Ishikawa (cell line): ENCODE measurements around the gene PAK5.

Source experiments
- CEBPB ChIP-seq: IDR thresholded peaks from 2 replicates; pipeline ENCODE4 v1.6.1; 2012
- CREB1 ChIP-seq: IDR thresholded peaks from 2 replicates; pipeline ENCODE4 v1.6.1; 2012; ENCODE audit warnings: low read depth
- EGR1 ChIP-seq: IDR thresholded peaks from 2 replicates; pipeline ENCODE4 v1.6.1; 2012
- EP300 ChIP-seq: IDR thresholded peaks from 2 replicates; pipeline ENCODE4 v1.6.1; 2012; ENCODE audit warnings: borderline replicate concordance
- FOXM1 ChIP-seq: IDR thresholded peaks from 2 replicates; pipeline ENCODE4 v1.6.1; 2012; ENCODE audit warnings: low read depth, borderline replicate concordance
- NFIC ChIP-seq: IDR thresholded peaks from 2 replicates; pipeline ENCODE4 v1.6.1; 2012
- RAD21 ChIP-seq: IDR thresholded peaks from 2 replicates; pipeline ENCODE4 v1.6.1; 2012; ENCODE audit warnings: low read depth
- TAF1 ChIP-seq: IDR thresholded peaks from 2 replicates; pipeline ENCODE4 v1.6.1; 2012; ENCODE audit warnings: low read depth, mild to moderate bottlenecking
- TCF12 ChIP-seq: IDR thresholded peaks from 2 replicates; pipeline ENCODE4 v1.6.1; 2012; ENCODE audit warnings: low read depth
- TEAD4 ChIP-seq: IDR thresholded peaks from 2 replicates; pipeline ENCODE4 v1.6.1; 2012
- USF1 ChIP-seq: IDR thresholded peaks from 2 replicates; pipeline ENCODE4 v1.6.1; 2012
- YY1 ChIP-seq: IDR thresholded peaks from 2 replicates; pipeline ENCODE4 v1.6.1; 2012; ENCODE audit warnings: low read depth
- ZBTB7A ChIP-seq: IDR thresholded peaks from 2 replicates; pipeline ENCODE4 v1.6.1; 2012; ENCODE audit warnings: low read depth
- TF ChIP-seq, protein P1 (sequence below): IDR thresholded peaks from 2 replicates; pipeline ENCODE4 v1.6.1; 2012; ENCODE audit warnings: low read depth, mild to moderate bottlenecking
- TF ChIP-seq, protein P2 (sequence below): IDR thresholded peaks from 2 replicates; pipeline ENCODE4 v1.6.1; 2012

Gene PAK5

DNA sequence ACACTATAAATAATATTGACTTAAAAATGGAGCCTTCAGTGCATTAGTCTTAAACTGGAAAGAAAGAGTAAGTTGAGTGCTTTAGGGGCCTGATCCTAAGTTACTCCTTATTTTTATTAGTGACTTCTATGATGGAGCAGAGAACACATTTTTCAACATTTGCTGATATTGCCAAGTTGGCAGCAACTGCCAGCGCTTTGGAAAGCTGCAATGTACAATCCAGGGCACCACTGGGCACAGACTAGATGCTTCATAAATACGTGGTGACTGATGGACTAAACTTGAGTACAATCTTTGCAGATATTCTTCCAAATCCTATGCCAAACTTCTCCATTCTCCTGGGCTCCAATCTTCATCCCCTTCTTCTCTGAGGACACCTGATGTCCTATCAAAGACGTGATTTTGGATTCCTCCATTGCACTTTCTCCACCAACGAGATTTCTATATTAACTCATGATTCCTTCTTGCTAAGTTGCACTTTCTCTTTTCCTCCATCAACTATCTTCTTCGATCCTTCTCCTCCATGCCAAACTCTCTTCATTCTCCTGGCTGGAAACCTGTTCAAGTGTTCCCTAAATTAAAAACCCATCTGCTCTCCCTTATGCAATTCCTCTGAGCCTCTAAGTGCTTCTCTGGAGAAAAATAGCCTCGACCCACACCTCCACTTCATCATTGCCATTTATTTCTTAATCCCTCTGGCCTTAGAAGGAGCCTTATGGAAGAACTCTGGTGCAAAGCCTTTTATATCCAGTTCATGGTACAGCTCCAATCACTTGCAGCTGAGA is 28.5 kb upstream of the PAK5 start:
- no peak for TF ChIP-seq EGR1
- no peak for TF ChIP-seq CEBPB
- TF ChIP-seq NFIC: no peak
- TF ChIP-seq CREB1: no peak
- no peak for TF ChIP-seq RAD21
- TF ChIP-seq, protein P1, sequence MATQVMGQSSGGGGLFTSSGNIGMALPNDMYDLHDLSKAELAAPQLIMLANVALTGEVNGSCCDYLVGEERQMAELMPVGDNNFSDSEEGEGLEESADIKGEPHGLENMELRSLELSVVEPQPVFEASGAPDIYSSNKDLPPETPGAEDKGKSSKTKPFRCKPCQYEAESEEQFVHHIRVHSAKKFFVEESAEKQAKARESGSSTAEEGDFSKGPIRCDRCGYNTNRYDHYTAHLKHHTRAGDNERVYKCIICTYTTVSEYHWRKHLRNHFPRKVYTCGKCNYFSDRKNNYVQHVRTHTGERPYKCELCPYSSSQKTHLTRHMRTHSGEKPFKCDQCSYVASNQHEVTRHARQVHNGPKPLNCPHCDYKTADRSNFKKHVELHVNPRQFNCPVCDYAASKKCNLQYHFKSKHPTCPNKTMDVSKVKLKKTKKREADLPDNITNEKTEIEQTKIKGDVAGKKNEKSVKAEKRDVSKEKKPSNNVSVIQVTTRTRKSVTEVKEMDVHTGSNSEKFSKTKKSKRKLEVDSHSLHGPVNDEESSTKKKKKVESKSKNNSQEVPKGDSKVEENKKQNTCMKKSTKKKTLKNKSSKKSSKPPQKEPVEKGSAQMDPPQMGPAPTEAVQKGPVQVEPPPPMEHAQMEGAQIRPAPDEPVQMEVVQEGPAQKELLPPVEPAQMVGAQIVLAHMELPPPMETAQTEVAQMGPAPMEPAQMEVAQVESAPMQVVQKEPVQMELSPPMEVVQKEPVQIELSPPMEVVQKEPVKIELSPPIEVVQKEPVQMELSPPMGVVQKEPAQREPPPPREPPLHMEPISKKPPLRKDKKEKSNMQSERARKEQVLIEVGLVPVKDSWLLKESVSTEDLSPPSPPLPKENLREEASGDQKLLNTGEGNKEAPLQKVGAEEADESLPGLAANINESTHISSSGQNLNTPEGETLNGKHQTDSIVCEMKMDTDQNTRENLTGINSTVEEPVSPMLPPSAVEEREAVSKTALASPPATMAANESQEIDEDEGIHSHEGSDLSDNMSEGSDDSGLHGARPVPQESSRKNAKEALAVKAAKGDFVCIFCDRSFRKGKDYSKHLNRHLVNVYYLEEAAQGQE: no peak
- no peak for TF ChIP-seq EP300
- TF ChIP-seq YY1: no peak

GRCh38 chr20:9852566-9852965 is 13.7 kb upstream of the PAK5 start:
- no peak for TF ChIP-seq EGR1
- no peak for TF ChIP-seq EP300
- TF ChIP-seq, protein P2, sequence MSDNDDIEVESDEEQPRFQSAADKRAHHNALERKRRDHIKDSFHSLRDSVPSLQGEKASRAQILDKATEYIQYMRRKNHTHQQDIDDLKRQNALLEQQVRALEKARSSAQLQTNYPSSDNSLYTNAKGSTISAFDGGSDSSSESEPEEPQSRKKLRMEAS: no peak
- TF ChIP-seq RAD21: no peak
- no peak for TF ChIP-seq USF1
- no peak for TF ChIP-seq FOXM1
- no peak for TF ChIP-seq CEBPB
- TF ChIP-seq, protein P1: no peak
- TF ChIP-seq TAF1: no peak
- no peak for TF ChIP-seq TCF12
- no peak for TF ChIP-seq TEAD4
- no peak for TF ChIP-seq NFIC
- no peak for TF ChIP-seq ZBTB7A

- TF ChIP-seq TCF12 (no peak), FOXM1 (no peak), ZBTB7A (no peak), RAD21 (no peak), CREB1 (no peak), CEBPB (no peak), EP300 (no peak)
- TF ChIP-seq, protein P1: no peak
Observed at GRCh38 chr20:9839626-9840025, 750 bp upstream of the PAK5 start.

GRCh38 chr20:9838035-9838377 is 870 bp downstream of the PAK5 start:
- no peak for TF ChIP-seq TAF1
- TF ChIP-seq, protein P1: no peak
- no peak for TF ChIP-seq CREB1
- TF ChIP-seq YY1: no peak
- no peak for TF ChIP-seq FOXM1
- TF ChIP-seq, protein P2: no peak
- TF ChIP-seq NFIC: no peak
- TF ChIP-seq TEAD4: no peak
- TF ChIP-seq ZBTB7A: no peak
- no peak for TF ChIP-seq TCF12
- TF ChIP-seq RAD21: no peak
